Breast epithelium (tissue), 4 donors: ENCODE results near the gene WNK2. TPM values are rescaled to one million over a fixed set of nuclear protein-coding genes. Genes with fewer than 3 reads are reported as not detected.

Experiments used
- DNase-seq, 2 donors: peaks; one replicate each; pipeline ENCODE4 v3.0.0-alpha.2; 2019; ENCODE audit warnings: low spot score in 2 of 2
- H3K27ac ChIP-seq, 2 donors: fragments of 200-600 bp; sonication (generic) in 1 of 2; one replicate each; pipeline ENCODE4 v1.5.1; 2016 to 2019; ENCODE audit warnings: mild to moderate bottlenecking in 1 of 2
- H3K27me3 ChIP-seq, 2 donors: fragments of 200-600 bp; sonication (generic) in 1 of 2; one replicate each; pipeline versions ENCODE4 v1.5.1 to v1.6.0; 2017 to 2019; ENCODE audit warnings: control low read depth in 1 of 2, mild to moderate bottlenecking in 1 of 2
- H3K36me3 ChIP-seq: fragments of 200-600 bp; one replicate; pipeline ENCODE4 v1.5.1; 2019
- H3K4me1 ChIP-seq, 2 donors: fragments of 200-600 bp; sonication (generic); one replicate each; pipeline ENCODE4 v1.5.1; 2016 to 2019; ENCODE audit warnings: control low read depth in 1 of 2
- H3K4me3 ChIP-seq, 3 donors: fragments of 200-600 bp; sonication (generic); 1 replicate in 2 of 3; 2 replicates in 1 of 3; pipeline ENCODE4 v1.5.1; 2016 to 2019; ENCODE audit warnings: mild to moderate bottlenecking in 3 of 3, moderate library complexity in 2 of 3
- H3K9me3 ChIP-seq, 2 donors: fragments of 200-600 bp; sonication (generic) in 1 of 2; one replicate each; pipeline ENCODE4 v1.5.1; 2016 to 2019; ENCODE audit warnings: control low read depth in 1 of 2
- CTCF ChIP-seq, 3 donors: fragments of 450-650 bp; IDR thresholded peaks; one replicate each; pipeline ENCODE4 v1.5.1; 2016 to 2017; ENCODE audit warnings: antibody characterized with exemption in 3 of 3, mild to moderate bottlenecking in 3 of 3, moderate library complexity in 3 of 3
- POLR2A ChIP-seq: fragments of 450-650 bp; IDR thresholded peaks from one replicate; pipeline ENCODE4 v1.6.1; 2016; ENCODE audit warnings: antibody characterized with exemption, mild to moderate bottlenecking, moderate library complexity
- POLR2AphosphoS5 ChIP-seq, 3 donors: sonication (generic); formaldehyde crosslinking; IDR thresholded peaks; one replicate each; pipeline ENCODE4 v1.6.1; 2017; ENCODE audit warnings: antibody characterized with exemption in 3 of 3
- intact Hi-C: fragments of 100-400 bp; cut with DNase I; formaldehyde crosslinking; loops from one replicate; pipeline ENCODE4 v1.15.1; 2023; ENCODE audit warnings: low total_unique reads
- total RNA-seq, 3 donors: library from RNA; depleted of rRNA; stranded (reverse); fragments of >200 nt; gene quantifications; one replicate each; pipeline ENCODE4 v1.1.0, GENCODE V29; 2016

WNK2 gene
- total RNA-seq, 3 donors from 2014 or later: 9.1 to 28.5 TPM; not detected in 1

DNA sequence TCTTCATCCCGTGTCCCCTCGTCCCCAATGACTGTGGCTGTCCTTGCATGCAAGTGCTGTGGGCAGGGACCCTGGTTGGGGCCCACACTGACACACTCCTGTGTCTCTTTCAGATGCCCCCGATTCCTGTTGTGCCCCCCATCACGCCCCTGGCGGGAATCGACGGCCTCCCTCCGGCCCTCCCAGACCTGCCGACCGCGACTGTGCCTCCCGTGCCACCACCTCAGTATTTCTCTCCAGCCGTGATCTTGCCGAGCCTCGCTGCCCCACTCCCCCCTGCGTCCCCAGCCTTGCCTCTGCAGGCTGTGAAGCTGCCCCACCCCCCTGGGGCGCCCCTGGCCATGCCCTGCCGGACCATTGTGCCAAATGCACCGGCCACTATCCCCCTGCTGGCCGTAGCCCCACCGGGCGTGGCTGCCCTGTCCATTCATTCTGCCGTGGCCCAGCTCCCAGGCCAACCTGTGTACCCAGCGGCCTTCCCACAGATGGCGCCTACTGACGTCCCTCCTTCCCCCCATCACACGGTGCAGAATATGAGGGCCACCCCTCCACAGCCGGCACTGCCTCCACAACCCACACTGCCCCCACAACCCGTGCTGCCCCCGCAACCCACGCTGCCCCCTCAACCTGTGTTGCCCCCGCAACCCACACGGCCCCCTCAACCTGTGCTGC, 75.0 kb downstream of the WNK2 start:
- no peaks in the 10 kb centered on the region for H3K36me3 ChIP-seq
- peak; percentile 15 to 17 for DNase-seq
- no peaks in the 10 kb centered on the region for H3K27me3 ChIP-seq
- no peak overlapping the region for H3K27ac ChIP-seq
- H3K4me1 ChIP-seq: no peaks in the 10 kb centered on the region
- H3K4me3 ChIP-seq: no peak overlapping the region
- no peaks in the 10 kb centered on the region for H3K9me3 ChIP-seq
- no peak for TF ChIP-seq CTCF (IDR thresholded peaks at IDR 0.05)
- TF ChIP-seq POLR2AphosphoS5 (IDR thresholded peaks at IDR 0.05): no peak
- no peak for TF ChIP-seq POLR2A
- intact Hi-C loops: no loop called here

GRCh38 chr9:93259490-93260262, 75.7 kb downstream of the WNK2 start:
- no peaks in the 10 kb centered on the region for H3K36me3 ChIP-seq
- intact Hi-C loops: no loop called here
- no peak overlapping the region for H3K4me3 ChIP-seq
- no peaks in the 10 kb centered on the region for H3K9me3 ChIP-seq
- TF ChIP-seq POLR2AphosphoS5 (IDR thresholded peaks at IDR 0.05) (no peak), CTCF (IDR thresholded peaks at IDR 0.05) (no peak), POLR2A (no peak)
- no peaks in the 10 kb centered on the region for H3K4me1 ChIP-seq
- no peak overlapping the region for H3K27ac ChIP-seq
- peak in 1 of 2 donors; percentile 6 for DNase-seq
- no peaks in the 10 kb centered on the region for H3K27me3 ChIP-seq

GRCh38 chr9:93260263-93261066, 76.5 kb downstream of the WNK2 start:
- Histone ChIP-seq H3K36me3 (no peaks in the 10 kb centered on the region), H3K9me3 (no peaks in the 10 kb centered on the region), H3K4me3 (no peak overlapping the region), H3K4me1 (no peaks in the 10 kb centered on the region), H3K27ac (no peak overlapping the region), H3K27me3 (no peaks in the 10 kb centered on the region)
- TF ChIP-seq CTCF (IDR thresholded peaks at IDR 0.05) (no peak), POLR2AphosphoS5 (IDR thresholded peaks at IDR 0.05) (no peak), POLR2A (no peak)
- intact Hi-C loops: no loop called here
- DNase-seq: peak; percentile 11 to 43

DNA sequence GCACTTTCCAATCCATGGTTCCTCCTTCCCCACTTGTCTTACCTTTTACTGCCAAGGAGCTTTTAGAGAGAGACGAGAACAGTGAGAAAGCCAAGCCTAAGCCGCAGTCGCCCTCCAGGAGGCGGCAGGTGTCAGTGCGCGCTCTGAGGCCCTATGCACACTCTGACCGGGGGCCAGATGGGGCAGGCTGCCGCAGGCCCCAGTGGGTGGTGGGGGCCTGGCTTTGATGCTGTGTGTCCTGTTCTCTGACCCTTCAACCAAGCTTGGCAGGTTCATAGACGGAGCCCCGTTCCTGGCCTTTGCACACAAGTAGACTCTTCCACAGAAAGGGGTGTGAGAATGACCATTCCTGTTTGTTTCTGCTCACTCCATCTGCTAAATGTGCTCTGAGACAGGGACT, 77.3 kb downstream of the WNK2 start:
- H3K27ac ChIP-seq: no peak overlapping the region
- H3K36me3 ChIP-seq: no peaks in the 10 kb centered on the region
- peak in 1 of 2 donors; percentile 7 for DNase-seq
- H3K4me3 ChIP-seq: no peak overlapping the region
- intact Hi-C loops: no loop called here
- H3K27me3 ChIP-seq: no peaks in the 10 kb centered on the region
- no peaks in the 10 kb centered on the region for H3K9me3 ChIP-seq
- no peak for TF ChIP-seq CTCF (IDR thresholded peaks at IDR 0.05)
- H3K4me1 ChIP-seq: no peaks in the 10 kb centered on the region
